GM21723 (cell line): ENCODE measurements around the gene SULF2.

Experiments used
- ATAC-seq: cut with Tn5 transposase; IDR thresholded peaks from one replicate; pipeline ENCODE4 v1.9.1; 2021; ENCODE audit warnings: mild to moderate bottlenecking, moderate library complexity; ENCODE audit not compliant: unreplicated experiment

Gene SULF2

DNA sequence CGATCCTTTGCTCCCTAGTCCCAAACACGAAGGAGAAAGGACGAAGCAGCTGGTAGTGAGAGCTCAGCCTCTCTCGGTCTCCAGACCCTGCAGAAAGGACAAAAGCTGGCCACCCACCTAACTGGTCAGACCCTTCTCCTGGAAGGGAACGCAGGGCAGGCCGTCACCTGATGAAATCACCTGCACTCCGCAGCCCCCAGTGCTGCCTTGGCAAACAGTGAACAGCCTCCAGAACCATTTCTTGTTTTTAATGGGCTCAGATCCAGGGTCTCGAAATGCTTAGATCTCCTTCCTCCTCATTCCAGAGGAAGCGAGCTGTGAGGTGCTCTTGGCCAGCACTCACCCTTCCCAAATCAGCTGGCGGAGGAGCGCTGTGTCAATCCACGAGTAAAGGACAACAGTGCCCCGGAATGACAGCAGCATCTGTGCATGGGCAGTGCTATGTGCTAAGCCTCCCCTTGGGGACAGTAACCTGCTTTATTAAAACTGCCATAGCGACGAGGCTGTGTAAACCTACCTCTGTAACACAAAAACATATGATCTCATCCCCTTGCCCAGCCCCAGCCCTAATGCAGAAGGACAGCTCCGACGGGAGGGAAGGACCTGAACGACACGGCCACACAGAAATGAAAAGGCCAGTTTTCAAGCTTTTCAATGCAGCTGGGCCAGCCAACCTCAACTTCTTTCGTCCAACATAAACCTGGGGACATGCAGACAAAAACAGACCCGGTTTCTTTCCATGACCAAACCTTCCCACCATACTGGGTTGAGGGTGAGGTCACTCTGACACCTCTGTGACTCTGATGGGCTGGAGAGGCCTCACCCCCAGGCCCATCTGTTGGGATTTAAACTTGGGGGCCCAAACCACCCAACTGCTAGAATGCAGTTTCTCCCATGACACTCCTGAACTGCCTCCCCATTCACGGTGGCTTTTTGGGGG is 43.3 kb downstream of the SULF2 start:
- no peak for ATAC-seq

DNA sequence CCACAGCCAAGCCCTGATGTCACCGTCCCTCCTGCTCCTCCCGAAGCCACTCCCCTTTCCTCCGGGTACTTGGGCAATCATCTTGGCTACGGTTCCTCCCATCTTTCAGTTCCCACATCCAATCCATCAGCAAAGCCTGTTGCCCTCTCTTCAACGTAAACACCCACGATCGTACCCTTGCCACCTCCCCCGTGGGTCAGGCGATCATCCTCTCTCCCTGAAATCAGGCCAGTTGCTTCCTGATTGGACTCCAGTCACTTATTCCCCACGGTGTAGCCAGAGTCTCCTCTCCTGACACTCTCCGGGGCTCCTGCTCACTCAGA is 44.5 kb downstream of the SULF2 start:
- ATAC-seq = no peak

DNA sequence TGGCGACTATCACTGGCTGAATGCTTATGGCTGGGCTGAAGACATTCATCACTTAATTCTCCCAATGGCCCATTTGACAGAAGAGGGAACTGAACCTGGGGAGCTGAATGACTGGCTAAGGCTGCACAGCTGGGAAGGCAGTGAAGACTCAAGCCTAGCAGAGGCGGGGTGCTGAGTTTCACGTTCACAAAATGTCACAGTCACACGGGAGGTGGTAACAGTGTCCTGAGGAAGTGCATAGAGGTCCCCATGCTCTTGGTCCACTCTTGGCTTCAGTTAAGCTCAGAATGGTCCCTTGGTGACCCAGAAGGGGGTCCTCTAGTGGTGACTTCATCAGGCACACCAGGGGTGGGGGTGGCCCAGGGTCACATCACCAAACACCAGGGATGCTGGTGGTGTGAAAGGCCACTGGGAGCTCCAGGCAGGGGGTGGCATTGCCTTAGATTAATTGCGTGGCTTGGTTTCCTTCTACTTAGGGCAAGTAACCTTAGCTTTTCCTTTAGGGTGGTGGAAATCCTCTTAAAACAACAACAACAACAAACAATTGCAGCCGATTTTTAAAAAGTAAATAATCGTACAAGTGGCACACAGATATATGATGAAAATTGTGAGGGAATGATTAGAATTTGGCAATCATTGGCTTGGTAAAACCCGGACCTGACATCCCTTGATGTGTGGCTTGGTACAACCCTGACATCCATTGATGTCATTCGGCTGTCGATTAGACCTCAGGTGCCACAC is 45.0 kb downstream of the SULF2 start:
- no peak for ATAC-seq

- ATAC-seq = no peak
Measured at GRCh38 chr20:47737923-47738322, 47.4 kb downstream of the SULF2 start.

- no peak for ATAC-seq
Measured at GRCh38 chr20:47736570-47737152, 48.6 kb downstream of the SULF2 start.

DNA sequence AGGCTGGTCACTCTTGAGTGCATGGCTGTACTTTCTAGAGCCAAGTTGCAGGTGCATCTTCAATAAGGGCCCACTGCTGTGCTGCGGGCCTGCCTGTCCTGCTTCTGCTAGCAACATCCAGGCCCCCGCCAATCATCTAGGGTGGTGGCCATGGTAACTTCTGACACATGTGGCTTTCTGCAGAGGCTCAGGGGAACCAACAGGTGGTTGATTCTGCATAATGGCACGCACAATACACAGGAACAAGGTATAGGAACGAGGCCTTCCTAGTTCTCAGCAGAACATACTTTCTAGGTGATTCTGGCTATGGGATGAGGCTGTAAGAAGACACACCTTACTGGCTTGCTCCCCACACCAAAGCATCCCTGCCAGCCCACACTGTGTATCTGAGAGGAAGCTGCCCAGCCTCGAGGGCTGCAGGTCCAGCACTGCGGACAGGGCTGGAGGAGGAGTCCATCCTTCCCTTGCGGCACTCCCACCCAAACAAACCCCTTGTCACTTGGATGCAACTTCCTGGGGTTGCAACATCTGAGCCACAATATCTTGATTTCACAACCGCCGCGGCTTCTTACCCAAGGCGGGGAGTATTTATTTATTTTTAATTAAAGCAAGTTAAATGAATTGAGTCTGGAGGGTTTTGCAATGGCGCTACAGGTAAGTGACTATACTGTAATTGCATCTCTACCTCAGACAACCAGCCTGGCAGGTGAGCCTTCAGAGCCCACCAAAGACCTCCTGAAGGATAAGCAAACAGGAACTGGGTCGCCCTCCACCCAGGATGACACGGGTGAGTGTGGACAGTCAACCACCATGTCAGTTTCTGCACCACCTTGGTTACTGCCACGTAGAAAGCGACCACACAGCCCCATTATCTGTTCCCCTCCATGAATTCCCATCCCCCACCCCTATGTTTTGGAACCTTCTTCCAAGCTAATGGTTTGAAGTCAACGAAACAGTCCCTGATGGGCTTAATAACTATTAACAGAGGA is 49.6 kb downstream of the SULF2 start:
- ATAC-seq = no peak

DNA sequence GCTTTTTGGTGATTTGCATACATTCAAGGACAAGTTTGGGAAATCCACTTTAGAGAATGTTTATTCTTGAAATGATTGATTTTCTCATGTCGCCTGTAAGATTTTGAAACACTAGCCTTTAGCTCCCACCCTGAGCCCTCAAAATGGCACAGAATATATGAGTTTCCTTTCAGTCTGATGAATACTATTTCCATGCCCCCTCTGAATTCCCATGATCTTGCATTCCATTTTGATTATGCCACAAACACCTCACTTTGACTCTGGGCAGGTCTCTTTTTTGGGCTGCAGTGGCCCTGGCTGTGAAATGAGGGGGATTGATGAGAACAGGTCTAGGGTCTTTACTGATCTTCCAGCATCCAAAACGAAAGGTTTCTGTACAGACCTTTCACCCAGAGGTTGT is 50.4 kb downstream of the SULF2 start:
- ATAC-seq = no peak

- no peak for ATAC-seq
Measured at GRCh38 chr20:47733892-47734291, 51.4 kb downstream of the SULF2 start.

GRCh38 chr20:47730744-47731143 is 54.5 kb downstream of the SULF2 start:
- no peak for ATAC-seq

GRCh38 chr20:47729472-47729871 is 55.8 kb downstream of the SULF2 start:
- ATAC-seq = no peak

- no peak for ATAC-seq
Measured at GRCh38 chr20:47727909-47728361, 57.3 kb downstream of the SULF2 start.

GRCh38 chr20:47727170-47727880 is 58.0 kb downstream of the SULF2 start:
- peak; percentile 80 for ATAC-seq

DNA sequence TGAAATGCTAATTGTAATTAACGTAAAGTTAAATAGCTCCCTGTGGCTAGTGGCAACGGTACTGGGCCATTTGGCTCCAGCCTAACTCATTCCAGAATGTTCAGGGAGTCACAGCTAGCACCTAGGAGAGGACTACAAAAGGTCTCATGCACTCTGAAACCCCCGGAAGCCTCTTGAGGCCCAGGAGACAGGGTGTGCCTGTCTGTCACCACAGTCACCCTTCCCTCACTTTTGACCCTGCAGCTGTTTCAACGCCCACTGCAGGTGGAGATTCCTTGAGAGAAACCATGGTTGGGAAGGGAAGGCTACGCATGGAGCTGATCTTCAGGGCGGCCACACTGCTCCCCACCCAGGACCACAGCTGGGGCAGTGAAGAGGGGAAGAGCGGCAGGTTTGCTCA is 58.6 kb downstream of the SULF2 start:
- ATAC-seq = no peak

- peak; percentile 44 for ATAC-seq
Measured at GRCh38 chr20:47725248-47725973, 59.9 kb downstream of the SULF2 start.

GRCh38 chr20:47724910-47725247 is 60.4 kb downstream of the SULF2 start:
- no peak for ATAC-seq

DNA sequence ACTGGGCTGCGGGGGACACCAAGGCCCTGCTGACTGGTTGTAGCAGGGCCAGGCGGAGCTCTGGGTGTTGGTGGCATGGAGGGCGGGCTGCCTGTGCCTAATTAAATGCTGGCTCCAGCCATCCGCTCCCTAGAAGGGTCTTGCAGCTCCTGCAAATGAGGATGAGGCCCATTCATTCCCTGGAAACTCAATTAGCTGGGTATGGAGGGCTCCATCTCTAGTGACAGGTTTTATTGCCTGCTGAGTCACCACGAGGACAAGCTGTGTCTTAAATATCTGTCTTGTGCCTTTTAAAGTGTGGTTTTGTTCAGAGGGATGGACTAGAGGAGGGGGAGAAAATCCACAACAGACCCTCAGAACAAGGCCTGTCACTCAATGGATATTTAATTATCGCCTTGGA is 60.9 kb downstream of the SULF2 start:
- ATAC-seq = no peak

DNA sequence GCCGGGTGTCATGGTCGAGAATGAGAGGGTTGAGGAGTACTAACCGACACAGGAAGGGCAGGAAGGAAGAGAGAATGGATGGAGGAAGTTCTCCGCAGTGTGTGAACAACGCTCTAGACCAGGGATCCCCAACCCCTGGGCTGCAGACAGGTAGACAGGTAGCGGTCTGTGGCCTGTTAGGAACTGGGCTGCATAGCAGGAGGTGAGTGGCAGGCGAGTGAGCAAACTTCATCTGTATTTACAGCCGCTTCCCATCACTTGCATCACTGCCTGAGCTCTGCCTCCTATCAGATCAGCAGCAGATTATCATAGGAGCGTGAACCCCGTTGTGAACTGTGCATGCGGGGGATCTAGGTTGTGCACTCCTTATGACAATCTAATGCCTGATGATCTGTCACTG is 62.0 kb downstream of the SULF2 start:
- no peak for ATAC-seq

DNA sequence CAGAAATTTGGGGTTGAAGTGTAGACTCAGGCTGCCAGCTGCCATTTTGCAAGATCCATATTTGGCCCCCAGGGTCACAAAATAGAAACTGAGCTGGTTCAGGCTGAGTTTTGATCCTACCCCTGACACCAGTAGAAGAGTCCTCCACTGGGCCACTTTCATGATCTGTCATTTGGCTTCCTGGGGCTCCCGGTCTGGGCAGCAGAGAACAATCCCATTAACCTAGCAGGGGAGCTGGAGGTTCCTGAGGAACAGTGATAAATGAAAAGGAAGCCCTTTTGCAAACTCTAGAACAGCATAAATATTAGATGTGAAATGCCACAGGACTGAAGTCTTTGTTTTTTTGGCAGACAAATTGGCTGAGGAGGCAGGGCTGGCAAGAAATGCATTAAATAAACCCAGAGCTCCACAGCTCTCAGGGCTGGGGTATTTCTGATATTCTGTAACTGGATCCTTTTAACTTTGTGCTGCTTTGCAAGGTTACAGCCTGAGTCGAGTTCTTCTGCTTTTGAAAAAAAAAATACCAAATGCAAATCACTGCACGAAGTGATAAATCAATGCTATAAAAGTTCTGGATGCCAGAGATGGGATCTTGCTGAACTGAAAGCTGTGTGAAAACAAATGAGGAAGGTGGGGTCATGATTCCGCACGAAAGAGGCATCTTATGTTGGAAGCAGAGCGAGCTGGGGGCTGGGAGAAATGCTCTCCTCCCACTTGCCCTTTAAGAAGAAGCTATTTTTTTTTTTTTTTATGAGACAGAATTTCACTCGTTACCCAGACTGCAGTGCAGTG is 64.4 kb downstream of the SULF2 start:
- ATAC-seq = no peak

GRCh38 chr20:47719625-47720024 is 65.7 kb downstream of the SULF2 start:
- ATAC-seq = no peak
